ENCODE results near the gene WDR20.

- TF ChIP-seq CTCF (IDR thresholded peaks at IDR 0.05): no peak
- no peak for TF ChIP-seq POLR2A (IDR thresholded peaks at IDR 0.05)
Measured at GRCh38 chr14:102121567-102121966, 18.1 kb upstream of the WDR20 start.

Measured in Peyer's patch (tissue), 4 donors.